ENCODE results near the gene NFYC. TPM values are rescaled to one million over a fixed set of nuclear protein-coding genes. Genes with fewer than 3 reads are reported as not detected.

NFYC gene
- total and polyA plus RNA-seq, 2 of the 8 experiments (the other 6 are each of a cell fraction or from before 2014, with no cell fraction given) = 54.1 to 124 TPM

DNA sequence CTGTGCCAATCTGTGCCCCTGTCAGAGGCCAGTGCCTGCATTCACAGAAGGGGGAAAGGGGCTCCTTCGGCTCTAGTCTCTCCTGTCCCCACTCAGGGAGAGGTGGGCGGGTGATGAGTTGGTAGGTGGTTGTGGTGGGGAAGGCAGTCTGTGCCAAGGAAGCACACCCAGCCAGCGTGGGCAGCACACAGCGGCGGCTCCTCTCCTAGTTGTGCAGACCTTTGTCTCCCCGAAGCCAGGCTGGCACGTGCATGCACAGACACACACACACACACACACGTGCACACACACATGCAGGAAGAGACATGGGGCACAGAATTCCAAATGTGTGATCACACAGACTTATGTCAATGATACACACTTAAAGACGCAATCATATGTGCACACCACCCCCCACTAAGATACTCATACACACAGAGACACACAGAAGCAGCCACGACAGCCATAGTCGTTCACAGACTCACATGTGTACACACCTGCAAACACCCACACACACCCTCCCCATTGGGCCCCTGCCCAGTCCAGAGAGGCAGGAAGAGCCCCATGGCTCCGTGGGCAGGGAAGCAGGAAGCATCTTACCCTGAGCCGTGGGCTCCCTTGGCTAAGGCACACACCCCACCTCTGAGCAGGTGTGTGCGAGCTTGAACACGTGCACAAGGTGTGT lies 42.4 kb upstream of the NFYC start:
- Histone ChIP-seq H4K91ac (replicated peaks; ENCODE audit: insufficient read length, low read length) (no peak overlapping the region), H3K18ac (ENCODE audit: extremely low read depth, low read length) (no peak overlapping the region), H2BK15ac (ENCODE audit: low read length) (no peak overlapping the region), H4K8ac (ENCODE audit: extremely low read depth, insufficient read depth, low read length) (0 out of 2 replicates have a peak overlapping the region, but pooled peaks have one; percentile 25), H2AK5ac (ENCODE audit: low read depth, low read length) (0 out of 2 replicates have a peak overlapping the region, but pooled peaks have one; percentile 1), H3K79me2 (ENCODE audit: control insufficient read depth in 1 of 2, insufficient read depth in 2 of 2, low read length in 2 of 2) (no peaks in the 10 kb centered on the region), H2BK20ac (ENCODE audit: low read length) (peak overlapping the region; percentile 13; the same call in 1 of the 2 replicates), H3K23me2 (ENCODE audit: low read depth, low read length) (peaks cover under 1% of the 10 kb centered on the region; the same call in 1 of the 2 replicates), H3K4me3 (ENCODE audit: extremely low read depth in 1 of 4, insufficient read depth in 2 of 4, low read depth in 3 of 4, low read length in 4 of 4) (no peak overlapping the region), H2BK5ac (ENCODE audit: low read depth, low read length) (no peak overlapping the region), H2BK120ac (replicated peaks; ENCODE audit: low read depth, low read length) (no peak overlapping the region), H3K4ac (replicated peaks; ENCODE audit: insufficient read length, low read depth, low read length) (no peak overlapping the region), H4K20me1 (replicated peaks in 1 of 2; ENCODE audit: control insufficient read depth in 1 of 2, insufficient read depth in 2 of 2, low read length in 2 of 2) (peaks cover 0 to 14% of the 10 kb centered on the region in 2 experiments), H2BK12ac (ENCODE audit: low read depth, low read length) (0 out of 2 replicates have a peak overlapping the region, but pooled peaks have one; percentile 1), H3K4me2 (ENCODE audit: insufficient read depth in 1 of 2, low read depth in 2 of 2, low read length in 2 of 2) (no peak overlapping the region), H3K27me3 (replicated peaks in 1 of 4; ENCODE audit: control insufficient read depth in 3 of 4, extremely low read depth in 1 of 4, insufficient read depth in 3 of 4, low read length in 3 of 4) (no peaks in the 10 kb centered on the region), H3K9me3 (ENCODE audit: insufficient read depth in 2 of 2, low read depth in 1 of 2, low read length in 1 of 2) (no peaks in the 10 kb centered on the region), H3K4me1 (replicated peaks in 1 of 4; ENCODE audit: control insufficient read depth in 3 of 4, insufficient read depth in 4 of 4, low read length in 3 of 4) (peaks cover 7 to 11% (median 9%) of the 10 kb centered on the region in 4 experiments), H3K27ac (ENCODE audit: low read depth, low read length) (no peak overlapping the region), H3K36me3 (ENCODE audit: control insufficient read depth in 2 of 4, insufficient read depth in 4 of 4, low read length in 3 of 4) (no peaks in the 10 kb centered on the region; a peak in 1 of 8 replicates), H4K5ac (ENCODE audit: insufficient read length, low read depth, low read length) (no peak overlapping the region), H3K56ac (replicated peaks; ENCODE audit: insufficient read length, low read depth, low read length) (no peak overlapping the region), H2AFZ (ENCODE audit: low read length) (no peak overlapping the region), H3K79me1 (ENCODE audit: low read depth, low read length) (peaks cover 6% of the 10 kb centered on the region), H3K9ac (replicated peaks in 1 of 4; ENCODE audit: extremely low read depth in 1 of 4, low read depth in 3 of 4, low read length in 3 of 4) (no peak overlapping the region), H3K14ac (ENCODE audit: insufficient read length) (peak overlapping the region; percentile 40), H3K23ac (ENCODE audit: insufficient read length) (no peak overlapping the region)
- FAIRE-seq = no peak
- ChIA-PET POLR2A (ENCODE audit: partially characterized antibody) (interaction anchor here (0.8 to 1.6 kb wide), 4 partner anchors 14 to 42 kb away, joined by 3 to 5 read pairs (median 3); partner anchors contain the start of gene NFYC), CTCF (ENCODE audit: partially characterized antibody) (interaction anchor here (0.6 to 37.5 kb wide), 6 partner anchors 16 to 797 kb away, joined by 3 to 684 read pairs (median 4); partner anchors contain the start of gene RIMS3)
- DNase-seq (ENCODE audit: low read depth in 1 of 2, low spot score in 2 of 2) = no peak
- TF ChIP-seq ATF3 (IDR thresholded peaks at IDR 0.05; ENCODE audit: insufficient read depth, low read depth, low read length) (no peak), SAP30 (IDR thresholded peaks at IDR 0.05; ENCODE audit: insufficient read depth, insufficient replicate concordance, low read length) (no peak), CTCF (IDR thresholded peaks at IDR 0.05; ENCODE audit: control extremely low read depth in 1 of 3, insufficient read depth in 1 of 3, low read depth in 1 of 3, low read length in 3 of 3) (no peak), TEAD4 (IDR thresholded peaks at IDR 0.05; ENCODE audit: low read depth, low read length) (no peak), CREB1 (IDR thresholded peaks at IDR 0.05) (no peak)
- 87% methylated on average over 14 of the region's 15 CpGs; no CpG with 5 or more reads in 1 of the 2 experiments for whole genome bisulfite sequencing, 2 experiments (ENCODE audit: extremely low coverage in 1 of 2, insufficient coverage in 1 of 2, insufficient read length in 1 of 2, insufficient replicate concordance in 2 of 2, low coverage in 1 of 2, low lambda C conversion rate in 2 of 2, missing lambda C conversion rate in 1 of 2)
